D341Med (cell line): ENCODE data around the gene EFS.
"Not testable (repeated sequence)": the region's sequence is repeated elsewhere in the genome, so short reads cannot be mapped to it uniquely, and the experiment has no call there.

Experiments
- DNase-seq: peaks from one replicate; pipeline ENCODE4 v3.0.0; 2012; ENCODE audit warnings: low spot score

The EFS gene

DNA sequence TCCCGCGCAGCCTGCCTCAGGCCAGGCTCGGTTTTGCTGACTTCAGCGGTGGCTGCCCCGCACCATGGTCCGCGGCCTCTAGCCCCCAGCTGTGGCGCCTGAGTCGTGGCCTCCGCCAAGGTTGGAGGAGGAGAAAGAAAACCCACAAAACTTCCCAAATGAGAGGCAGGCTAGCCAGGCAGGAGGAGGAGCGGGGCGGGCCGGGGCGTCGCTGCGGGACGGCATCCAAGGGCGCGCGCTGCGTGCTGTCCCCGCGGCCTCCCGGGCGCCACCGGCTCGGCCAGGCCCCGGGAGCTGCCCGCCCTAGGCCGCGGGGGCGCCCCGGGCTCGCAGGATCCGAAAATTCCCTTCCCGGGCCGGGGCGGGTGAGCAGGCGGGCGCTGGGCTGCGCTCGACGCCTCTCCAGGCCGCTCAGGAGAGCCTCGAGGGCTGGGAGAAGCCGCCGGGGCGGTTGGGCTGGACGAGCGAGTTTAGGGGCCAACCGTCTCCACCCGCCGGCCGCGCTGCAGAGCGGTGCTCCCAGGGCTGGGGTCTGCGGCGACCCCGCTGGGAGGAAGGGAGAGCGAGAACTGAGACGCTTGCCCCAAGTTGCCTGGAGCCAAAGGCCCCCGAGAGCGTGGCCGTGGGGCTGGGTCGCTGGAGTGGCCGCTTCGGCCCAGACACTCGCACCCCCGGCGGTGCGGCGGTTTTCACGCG is at the start of gene EFS:
Gene EFS, minus strand, starts transcription at position 137 of the 696 bp plus-strand sequence. CDS start 147 bp downstream, outside the sequence.
- DNase-seq: no peak

- no peak for DNase-seq
Measured at GRCh38 chr14:23414254-23414653, 49.3 kb upstream of the EFS start.

DNA sequence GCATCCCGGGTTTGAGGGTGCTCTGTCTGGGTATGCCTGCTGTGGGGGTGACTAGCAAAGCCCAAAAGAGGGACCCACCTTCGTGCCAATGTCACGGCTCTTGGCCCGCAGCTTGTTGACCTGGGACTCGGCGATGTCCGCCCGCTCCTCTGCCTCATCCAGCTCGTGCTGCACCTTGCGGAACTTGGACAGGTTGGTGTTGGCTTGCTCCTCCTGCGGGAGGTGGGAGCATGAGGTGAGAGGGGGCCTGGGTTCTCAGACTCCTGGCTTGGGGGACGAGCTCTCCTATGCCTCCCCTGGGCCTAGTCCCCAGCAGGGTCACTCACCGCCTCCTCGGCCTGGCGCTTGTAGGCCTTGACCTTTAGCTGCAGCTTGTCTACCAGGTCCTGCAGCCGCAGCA is 48.7 kb upstream of the EFS start:
- DNase-seq: no peak

- no peak for DNase-seq
Measured at GRCh38 chr14:23411563-23412525, 46.9 kb upstream of the EFS start.

DNA sequence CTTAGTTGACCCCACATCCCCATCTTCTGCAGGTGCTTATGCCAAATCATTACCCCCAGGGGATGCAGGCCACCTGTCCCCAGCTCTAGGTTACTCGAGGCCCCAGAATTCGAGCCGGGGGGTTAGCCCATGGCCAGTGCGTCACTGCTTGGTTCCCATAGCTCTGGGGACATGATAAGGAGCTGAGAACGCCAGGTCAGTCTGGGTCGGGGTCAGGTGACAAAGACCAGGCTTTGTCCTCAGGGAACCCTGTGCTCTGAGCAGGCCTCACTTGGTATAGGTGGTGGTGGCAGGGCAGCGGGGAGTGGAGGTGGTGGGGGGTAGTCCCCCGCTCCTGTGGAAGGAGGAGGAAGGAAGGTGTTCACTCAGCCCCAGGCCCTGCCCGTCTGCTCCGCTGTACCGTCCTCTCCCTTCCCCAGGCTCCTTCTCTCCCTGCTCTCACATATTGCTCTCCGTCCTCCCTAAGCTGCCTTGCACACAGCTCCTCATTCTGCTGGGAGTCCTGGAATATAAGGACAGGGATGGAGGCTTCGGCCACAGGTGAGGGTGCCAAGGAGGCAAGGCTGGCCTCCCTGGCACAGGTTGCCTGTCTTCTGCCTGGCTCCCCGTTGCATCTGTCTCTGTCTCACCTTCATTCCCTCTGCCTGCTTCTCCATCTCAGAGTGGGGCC is 45.1 kb upstream of the EFS start:
- no peak for DNase-seq

DNA sequence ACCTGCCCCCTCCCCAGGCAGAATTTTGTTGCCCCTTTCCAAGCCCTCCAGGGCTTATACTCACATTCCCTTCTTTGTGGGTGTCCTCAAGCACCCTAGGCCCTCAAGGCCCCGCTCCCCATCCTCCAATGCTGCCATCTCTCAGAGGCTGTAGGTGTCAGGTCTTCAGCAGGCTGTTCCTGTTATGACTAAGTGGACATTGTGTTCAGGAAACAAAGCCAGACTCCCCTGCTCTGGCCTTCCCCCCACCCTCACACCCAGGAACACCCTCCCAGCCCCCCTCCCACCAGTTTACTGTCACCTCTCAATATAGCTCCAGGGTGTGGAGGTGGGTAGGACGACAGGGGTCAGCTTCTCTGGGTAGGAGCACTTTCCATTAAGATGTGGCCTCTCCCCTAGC is 44.5 kb upstream of the EFS start:
- no peak for DNase-seq

DNA sequence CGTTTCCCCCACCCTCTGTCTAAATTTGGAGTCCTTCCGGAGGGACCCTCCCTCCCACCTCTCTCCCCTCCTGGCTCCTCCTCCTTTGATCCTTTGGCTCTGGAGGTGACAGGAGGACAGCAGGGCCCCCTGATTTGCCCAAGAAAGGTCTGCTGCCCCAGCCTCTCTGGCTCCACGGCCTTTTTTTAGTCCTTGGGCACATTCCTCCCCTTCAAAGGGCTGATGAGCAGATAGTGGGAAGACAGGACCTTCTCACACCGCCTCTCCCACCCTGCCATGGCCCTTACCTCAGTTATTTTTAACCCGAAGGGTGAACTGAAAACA is 43.3 kb upstream of the EFS start:
- no peak for DNase-seq

DNA sequence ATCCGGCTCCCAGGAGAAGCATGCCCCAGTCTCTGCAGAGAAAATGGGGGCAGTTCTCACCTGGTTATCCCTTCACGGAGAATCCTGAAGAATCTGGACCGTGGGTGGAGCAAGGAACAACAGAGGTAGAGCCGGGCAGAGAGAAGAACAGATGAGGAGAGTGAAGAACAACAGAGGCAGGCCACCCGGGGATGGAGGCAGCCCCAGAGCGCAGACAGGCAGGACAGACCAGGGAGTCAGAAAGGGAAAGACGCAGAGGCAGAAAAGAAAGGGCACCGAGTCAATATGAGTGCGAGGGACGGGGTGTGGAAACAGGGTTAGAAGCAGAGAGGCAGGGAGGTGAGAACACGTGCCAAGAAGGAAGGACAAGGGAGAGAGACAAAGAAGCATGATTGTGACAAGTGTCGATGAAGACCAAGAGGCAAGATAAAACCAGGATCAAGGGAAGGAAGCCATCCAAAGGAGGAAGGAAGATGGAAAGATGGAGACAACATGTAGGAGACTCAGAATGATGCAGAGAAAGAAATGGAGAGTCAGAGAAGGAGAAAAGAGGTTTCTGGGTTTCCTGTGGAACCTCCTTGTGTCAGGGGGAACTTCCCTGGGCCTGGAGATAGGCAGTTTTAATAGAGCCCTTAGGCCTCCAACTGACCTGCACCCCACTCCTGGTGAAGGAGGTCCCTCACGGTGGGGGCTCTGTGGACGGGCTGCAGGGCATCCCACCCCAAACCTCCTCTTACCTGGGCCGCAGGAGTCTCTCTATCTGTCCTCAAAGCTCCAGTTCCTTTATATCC is 42.7 kb upstream of the EFS start, which contains the start of gene MYH6:
Gene MYH6, minus strand, starts transcription at position 758 of the 791 bp plus-strand sequence. CDS start 1,050 bp downstream, outside the sequence.
- DNase-seq: no peak

DNA sequence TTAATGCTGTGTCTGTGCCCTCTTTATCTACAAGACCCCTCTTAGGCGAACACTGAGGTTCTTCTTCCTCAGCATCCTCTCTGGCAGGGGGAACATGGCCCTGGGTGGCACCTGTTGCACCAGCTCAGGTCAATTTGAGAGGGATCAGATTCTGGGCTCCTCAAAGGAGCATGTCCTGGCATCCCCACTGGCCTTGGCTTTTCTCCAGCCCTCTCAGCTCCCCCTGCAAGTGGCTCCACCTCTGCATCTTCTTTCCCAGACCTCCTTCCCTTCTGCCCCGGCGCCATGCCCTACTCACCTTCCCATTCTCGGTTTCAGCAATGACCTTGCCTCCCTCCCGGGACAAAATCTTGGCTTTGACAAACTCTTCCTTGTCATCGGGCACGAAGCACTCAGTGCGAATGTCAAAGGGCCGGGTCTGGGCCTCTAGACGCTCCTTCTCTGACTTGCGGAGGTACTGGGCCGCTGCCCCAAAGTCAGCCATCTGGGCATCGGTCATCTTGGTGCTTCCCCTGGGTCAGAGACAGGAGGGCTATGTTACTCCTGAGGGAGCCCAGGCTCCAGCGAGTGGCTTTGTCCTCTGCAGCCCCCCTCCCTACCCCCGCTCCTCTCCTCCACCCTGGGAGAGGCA is 41.9 kb upstream of the EFS start:
- DNase-seq: no peak

GRCh38 chr14:23406244-23406643 is 41.3 kb upstream of the EFS start:
- no peak for DNase-seq

DNA sequence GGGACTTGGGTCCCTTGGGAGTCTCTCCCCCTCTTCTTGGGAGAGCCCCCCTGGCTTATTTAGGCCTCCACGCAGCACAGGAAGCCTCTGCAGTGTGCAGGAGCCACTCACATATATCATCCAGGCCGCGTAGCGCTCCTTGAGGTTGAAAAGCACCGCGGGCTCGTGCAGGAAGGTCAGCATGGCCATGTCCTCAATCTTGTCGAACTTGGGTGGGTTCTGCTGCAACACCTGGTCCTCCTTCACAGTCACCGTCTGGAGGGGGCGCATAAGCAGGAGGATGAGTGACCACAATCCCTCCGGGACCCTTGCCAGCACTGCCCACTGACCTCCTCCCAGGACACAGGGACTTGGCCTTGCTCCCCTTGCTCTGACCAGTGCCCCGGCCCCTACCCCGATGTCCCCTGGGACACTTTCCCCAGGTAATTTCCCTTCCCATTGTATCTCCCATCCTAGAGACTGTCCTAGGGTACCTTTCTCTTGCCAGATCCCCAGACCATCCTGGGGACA is 40.6 kb upstream of the EFS start:
- DNase-seq: no peak

- DNase-seq: no peak
Measured at GRCh38 chr14:23405096-23405495, 40.1 kb upstream of the EFS start.

- no peak for DNase-seq
Measured at GRCh38 chr14:23404331-23404900, 39.4 kb upstream of the EFS start.

DNA sequence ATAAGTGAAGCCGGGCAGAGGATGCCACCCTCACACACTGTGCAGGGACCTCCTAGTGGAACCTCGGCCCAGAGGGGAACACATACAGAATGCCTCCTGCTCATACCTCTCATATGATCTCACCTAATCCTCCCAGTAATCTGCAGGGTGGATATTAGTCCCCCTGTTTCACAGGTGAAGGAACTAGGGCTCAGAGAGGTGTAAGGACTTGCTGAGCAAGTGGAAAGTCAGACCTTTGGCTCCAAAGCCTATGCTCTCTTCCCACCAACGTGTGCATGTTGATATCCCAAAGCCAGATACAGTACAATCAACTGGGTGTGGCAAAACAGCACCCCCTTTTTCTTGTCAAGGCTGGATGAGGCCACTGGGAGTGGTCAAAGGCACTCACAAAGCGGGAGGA is 38.9 kb upstream of the EFS start:
- no peak for DNase-seq

DNA sequence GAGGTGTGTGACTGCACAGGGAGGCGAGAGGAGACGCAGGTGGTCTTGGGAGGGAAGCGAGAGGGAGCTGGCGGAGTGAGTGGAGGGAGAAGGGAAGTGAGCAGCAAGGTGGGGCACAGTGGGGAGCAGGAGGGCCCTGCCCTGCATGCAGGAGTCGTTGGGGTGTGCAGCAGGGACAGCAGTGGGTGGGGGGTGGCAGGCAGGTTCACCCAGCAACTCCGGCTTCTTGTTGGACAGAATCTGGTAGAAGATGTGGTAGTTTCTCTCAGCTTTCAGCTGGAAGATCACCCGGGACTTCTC is 38.1 kb upstream of the EFS start:
- no peak for DNase-seq

- no peak for DNase-seq
Measured at GRCh38 chr14:23402296-23403138, 37.5 kb upstream of the EFS start.

GRCh38 chr14:23401291-23401690 is 36.3 kb upstream of the EFS start:
- no peak for DNase-seq

DNA sequence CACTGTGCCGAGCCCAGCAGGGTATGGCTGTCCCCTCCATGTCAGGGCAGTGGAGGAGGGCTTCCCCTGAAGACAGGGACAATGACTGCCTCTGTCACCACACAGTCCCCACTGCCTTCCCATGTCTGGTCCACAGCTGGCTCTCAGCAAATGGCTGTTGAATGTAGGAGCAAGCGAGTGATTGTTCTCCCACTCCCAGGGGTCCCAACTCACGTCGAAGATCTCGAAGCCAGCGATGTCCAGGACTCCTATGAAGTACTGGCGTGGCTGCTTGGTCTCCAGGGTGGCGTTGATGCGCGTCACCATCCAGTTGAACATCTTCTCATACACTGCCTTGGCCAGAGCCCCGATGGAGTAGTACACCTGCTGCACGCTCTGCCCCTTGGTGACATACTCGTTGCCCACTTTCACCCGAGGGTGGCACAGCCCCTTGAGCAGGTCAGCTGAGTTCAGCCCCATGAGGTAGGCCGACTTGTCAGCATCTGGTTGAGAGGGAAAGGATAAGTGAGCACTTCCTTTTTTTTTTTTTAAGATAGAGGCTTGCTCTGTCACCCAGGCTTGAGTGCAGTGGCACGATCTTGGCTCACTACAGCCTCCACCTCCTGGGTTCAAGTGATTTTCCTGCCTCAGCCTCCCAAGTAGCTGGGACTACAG is 35.7 kb upstream of the EFS start:
- not testable (repeated sequence) for DNase-seq

DNA sequence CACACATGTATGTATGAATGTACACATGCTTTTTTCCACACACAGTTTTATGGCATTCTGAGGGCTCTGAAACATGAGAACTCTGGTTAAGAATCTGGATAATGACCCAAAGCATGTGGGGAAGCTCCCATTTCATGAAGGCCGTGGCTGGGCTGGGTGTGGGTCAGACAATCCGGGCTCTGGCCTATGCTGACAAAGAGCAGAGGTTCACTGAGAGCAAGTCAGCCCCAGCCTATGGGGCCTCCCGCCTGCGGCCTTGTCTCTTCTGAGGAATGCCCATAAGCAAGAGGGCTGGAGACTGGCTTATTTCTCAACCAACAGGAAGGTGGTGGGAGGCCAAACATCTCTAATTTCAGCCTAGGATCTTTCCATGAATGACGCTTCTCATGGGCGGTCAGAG is 34.6 kb upstream of the EFS start:
- no peak for DNase-seq

GRCh38 chr14:23399136-23399535 is 34.2 kb upstream of the EFS start:
- no peak for DNase-seq
